ENCODE data around the gene CACNA1C. TPM values are rescaled to one million over a fixed set of nuclear protein-coding genes. Genes with fewer than 3 reads are reported as not detected.

CACNA1C gene
- total RNA-seq, 2 experiments from 2014 or later = 0.69 to 1.4 TPM

DNA sequence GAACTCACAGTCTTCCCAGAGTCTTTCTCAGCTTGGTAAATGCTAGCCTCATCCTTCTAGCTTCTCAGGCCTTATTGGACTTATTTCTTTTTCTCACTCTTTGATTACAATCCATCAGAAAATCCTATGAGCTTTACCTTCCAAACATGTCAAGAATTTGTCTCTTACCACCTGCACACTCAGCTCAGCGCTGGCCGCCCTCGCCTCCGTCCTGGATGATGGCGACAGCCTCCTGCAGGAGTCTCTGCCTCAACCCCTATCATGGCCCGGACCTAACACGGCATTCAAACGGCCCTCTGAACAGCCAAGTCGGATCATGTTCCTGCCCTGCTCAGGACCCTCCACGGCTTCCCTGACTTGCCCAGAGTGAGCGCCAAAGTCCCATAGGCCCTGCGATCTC is 408.9 kb downstream of the CACNA1C start:
- Histone ChIP-seq H4K20me1 (ENCODE audit: insufficient read depth, low read length) (no peaks in the 10 kb centered on the region), H2AFZ (ENCODE audit: low read length) (no peak overlapping the region), H3K4me2 (ENCODE audit: low read length) (no peak overlapping the region), H3K9me2 (ENCODE audit: insufficient read depth, low read length) (no peaks in the 10 kb centered on the region), H3K79me2 (ENCODE audit: insufficient read depth, low read depth, low read length) (no peaks in the 10 kb centered on the region), H3K27ac (ENCODE audit: low read depth, low read length, poor library complexity, severe bottlenecking) (no peak overlapping the region), H3K4me3 (ENCODE audit: low read depth, low read length, poor library complexity, severe bottlenecking) (no peak overlapping the region), H3K4me1 (ENCODE audit: insufficient read depth, low read length, poor library complexity, severe bottlenecking) (no peaks in the 10 kb centered on the region), H3K9me3 (ENCODE audit: low read length) (no peaks in the 10 kb centered on the region), H3K36me3 (ENCODE audit: insufficient read depth, low read length) (no peaks in the 10 kb centered on the region)
- POLR2A ChIA-PET = no interaction called here
- TF ChIP-seq, protein P1, sequence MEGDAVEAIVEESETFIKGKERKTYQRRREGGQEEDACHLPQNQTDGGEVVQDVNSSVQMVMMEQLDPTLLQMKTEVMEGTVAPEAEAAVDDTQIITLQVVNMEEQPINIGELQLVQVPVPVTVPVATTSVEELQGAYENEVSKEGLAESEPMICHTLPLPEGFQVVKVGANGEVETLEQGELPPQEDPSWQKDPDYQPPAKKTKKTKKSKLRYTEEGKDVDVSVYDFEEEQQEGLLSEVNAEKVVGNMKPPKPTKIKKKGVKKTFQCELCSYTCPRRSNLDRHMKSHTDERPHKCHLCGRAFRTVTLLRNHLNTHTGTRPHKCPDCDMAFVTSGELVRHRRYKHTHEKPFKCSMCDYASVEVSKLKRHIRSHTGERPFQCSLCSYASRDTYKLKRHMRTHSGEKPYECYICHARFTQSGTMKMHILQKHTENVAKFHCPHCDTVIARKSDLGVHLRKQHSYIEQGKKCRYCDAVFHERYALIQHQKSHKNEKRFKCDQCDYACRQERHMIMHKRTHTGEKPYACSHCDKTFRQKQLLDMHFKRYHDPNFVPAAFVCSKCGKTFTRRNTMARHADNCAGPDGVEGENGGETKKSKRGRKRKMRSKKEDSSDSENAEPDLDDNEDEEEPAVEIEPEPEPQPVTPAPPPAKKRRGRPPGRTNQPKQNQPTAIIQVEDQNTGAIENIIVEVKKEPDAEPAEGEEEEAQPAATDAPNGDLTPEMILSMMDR (conservative IDR thresholded peaks at IDR 0.05; ENCODE audit: low read length) = no peak
- DNase-seq (ENCODE audit: low spot score) = no peak
- CTCF ChIA-PET (ENCODE audit: unreplicated experiment) = no interaction called here
- no TSS peak for BruUV-seq (replicated peaks)
- intact Hi-C loops (cut with micrococcal nuclease; ENCODE audit: unreplicated experiment) = no loop called here

DNA sequence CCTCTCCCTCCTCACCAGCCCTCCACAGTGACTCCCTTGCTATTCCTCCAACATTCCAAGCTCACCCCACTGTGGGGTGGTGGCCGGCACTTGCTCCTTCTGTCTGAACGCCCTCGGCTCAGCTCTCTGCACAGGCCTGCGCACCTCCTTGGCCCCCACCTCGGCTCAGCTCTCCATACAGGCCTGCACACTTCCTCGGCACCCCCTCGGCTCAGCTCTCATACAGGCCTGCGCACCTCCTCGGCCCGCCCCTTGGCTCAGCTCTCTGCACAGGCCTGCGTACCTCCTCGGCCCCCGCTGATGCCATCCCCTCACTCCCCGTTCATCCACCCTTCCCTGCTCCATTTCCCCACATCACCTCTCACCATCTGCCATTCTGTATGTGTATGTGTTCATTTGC is 409.3 kb downstream of the CACNA1C start:
- H3K4me2 ChIP-seq (ENCODE audit: low read length) = no peak overlapping the region
- POLR2A ChIA-PET = no interaction called here
- H3K36me3 ChIP-seq (ENCODE audit: insufficient read depth, low read length) = no peaks in the 10 kb centered on the region
- H3K79me2 ChIP-seq (ENCODE audit: insufficient read depth, low read depth, low read length) = no peaks in the 10 kb centered on the region
- no peaks in the 10 kb centered on the region for H3K9me3 ChIP-seq (ENCODE audit: low read length)
- H3K9me2 ChIP-seq (ENCODE audit: insufficient read depth, low read length) = no peaks in the 10 kb centered on the region
- H2AFZ ChIP-seq (ENCODE audit: low read length) = no peak overlapping the region
- H4K20me1 ChIP-seq (ENCODE audit: insufficient read depth, low read length) = no peaks in the 10 kb centered on the region
- intact Hi-C loops (cut with micrococcal nuclease; ENCODE audit: unreplicated experiment) = no loop called here
- no peak overlapping the region for H3K27ac ChIP-seq (ENCODE audit: low read depth, low read length, poor library complexity, severe bottlenecking)
- BruUV-seq (replicated peaks) = no TSS peak
- DNase-seq (ENCODE audit: low spot score) = no peak
- TF ChIP-seq, protein P1 (conservative IDR thresholded peaks at IDR 0.05; ENCODE audit: low read length) = no peak
- TF ChIP-seq EZH2phosphoT487 (IDR thresholded peaks at IDR 0.05; ENCODE audit: borderline replicate concordance, low read depth, low read length) = no peak
- H3K4me1 ChIP-seq (ENCODE audit: insufficient read depth, low read length, poor library complexity, severe bottlenecking) = no peaks in the 10 kb centered on the region
- H3K4me3 ChIP-seq (ENCODE audit: low read depth, low read length, poor library complexity, severe bottlenecking) = no peak overlapping the region
- CTCF ChIA-PET (ENCODE audit: unreplicated experiment) = no interaction called here

DNA sequence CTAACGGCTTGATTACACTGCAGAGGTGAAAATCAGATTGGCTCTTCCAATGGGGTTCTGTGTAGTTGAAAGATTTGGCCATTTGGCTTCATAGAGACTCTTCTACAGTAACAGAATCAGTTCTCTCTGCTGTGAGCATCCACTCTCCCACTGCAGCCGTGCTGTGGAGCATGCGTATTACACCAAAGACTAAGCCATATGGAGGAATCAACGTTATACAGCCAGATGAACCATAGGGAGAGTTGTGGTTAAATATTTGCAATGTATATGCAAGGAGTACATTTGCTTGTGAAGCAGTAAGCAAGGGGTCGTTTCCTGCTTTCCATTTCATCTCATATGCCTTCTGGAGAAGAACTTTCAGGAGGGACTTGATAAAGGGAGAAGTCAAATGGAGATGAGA is 410.9 kb downstream of the CACNA1C start:
- DNase-seq (ENCODE audit: low spot score) = no peak
- BruUV-seq (replicated peaks) = no TSS peak
- intact Hi-C loops (cut with micrococcal nuclease; ENCODE audit: unreplicated experiment) = no loop called here

More for the DNA sequence above, 410.9 kb downstream of the CACNA1C start:
- Histone ChIP-seq H3K4me3 (ENCODE audit: low read depth, low read length, poor library complexity, severe bottlenecking) (no peak overlapping the region), H3K4me1 (ENCODE audit: insufficient read depth, low read length, poor library complexity, severe bottlenecking) (no peaks in the 10 kb centered on the region), H3K27ac (ENCODE audit: low read depth, low read length, poor library complexity, severe bottlenecking) (no peak overlapping the region), H3K36me3 (ENCODE audit: insufficient read depth, low read length) (no peaks in the 10 kb centered on the region), H3K9me3 (ENCODE audit: low read length) (no peaks in the 10 kb centered on the region), H3K9me2 (ENCODE audit: insufficient read depth, low read length) (no peaks in the 10 kb centered on the region), H3K4me2 (ENCODE audit: low read length) (no peak overlapping the region), H2AFZ (ENCODE audit: low read length) (no peak overlapping the region), H3K79me2 (ENCODE audit: insufficient read depth, low read depth, low read length) (no peaks in the 10 kb centered on the region), H4K20me1 (ENCODE audit: insufficient read depth, low read length) (no peaks in the 10 kb centered on the region)
- POLR2A ChIA-PET = no interaction called here
- CTCF ChIA-PET (ENCODE audit: unreplicated experiment) = no interaction called here
- no peak for TF ChIP-seq EZH2phosphoT487 (IDR thresholded peaks at IDR 0.05; ENCODE audit: borderline replicate concordance, low read depth, low read length)
- TF ChIP-seq, protein P1 (conservative IDR thresholded peaks at IDR 0.05; ENCODE audit: low read length) = no peak
